Tibial artery (tissue), 4 donors: ENCODE data around the gene PGLYRP2.
"Not testable (repeated sequence)": the region's sequence is repeated elsewhere in the genome, so short reads cannot be mapped to it uniquely, and the experiment has no call there.

ENCODE experiments used
- DNase-seq, 2 donors: peaks; one replicate each; pipeline ENCODE4 v3.0.0-alpha.2; 2019
- H3K27ac ChIP-seq, 2 donors: fragments of 200-600 bp; sonication (generic) in 1 of 2; 1 replicate in 1 of 2; 2 replicates in 1 of 2; pipeline ENCODE4 v1.5.1; 2018 to 2019; ENCODE audit warnings: mild to moderate bottlenecking in 1 of 2
- H3K27me3 ChIP-seq, 2 donors: fragments of 200-600 bp; sonication (generic) in 1 of 2; one replicate each; pipeline versions ENCODE4 v1.5.1 to v1.6.0; 2016 to 2019
- H3K36me3 ChIP-seq, 3 donors: fragments of 200-600 bp; sonication (generic) in 2 of 3; one replicate each; pipeline ENCODE4 v1.5.1; 2016 to 2019; ENCODE audit warnings: mild to moderate bottlenecking in 2 of 3
- H3K4me1 ChIP-seq, 4 donors: fragments of 200-600 bp; sonication (generic) in 2 of 4; 1 replicate in 3 of 4; 2 replicates in 1 of 4; pipeline ENCODE4 v1.5.1; 2016 to 2019
- H3K4me3 ChIP-seq, 2 donors: fragments of 200-600 bp; sonication (generic) in 1 of 2; 1 replicate in 1 of 2; 2 replicates in 1 of 2; pipeline ENCODE4 v1.5.1; 2018 to 2019; ENCODE audit warnings: mild to moderate bottlenecking in 2 of 2
- H3K9me3 ChIP-seq, 3 donors: fragments of 200-600 bp; sonication (generic) in 1 of 3; one replicate each; pipeline ENCODE4 v1.5.1; 2016 to 2019
- intact Hi-C: fragments of 100-400 bp; cut with DNase I; formaldehyde crosslinking; loops from one replicate; pipeline ENCODE4 v1.15.0; 2023; ENCODE audit warnings: low total_unique reads
- TF ChIP-seq, protein P1 (sequence below), 2 experiments: fragments of 200-600 bp in 1 of 2; fragments of 450-650 bp in 1 of 2; IDR thresholded peaks; one replicate each; pipeline ENCODE4 v1.5.1; 2017 to 2019; ENCODE audit warnings: antibody characterized with exemption in 2 of 2, mild to moderate bottlenecking in 1 of 2, moderate library complexity in 1 of 2

PGLYRP2 gene

DNA sequence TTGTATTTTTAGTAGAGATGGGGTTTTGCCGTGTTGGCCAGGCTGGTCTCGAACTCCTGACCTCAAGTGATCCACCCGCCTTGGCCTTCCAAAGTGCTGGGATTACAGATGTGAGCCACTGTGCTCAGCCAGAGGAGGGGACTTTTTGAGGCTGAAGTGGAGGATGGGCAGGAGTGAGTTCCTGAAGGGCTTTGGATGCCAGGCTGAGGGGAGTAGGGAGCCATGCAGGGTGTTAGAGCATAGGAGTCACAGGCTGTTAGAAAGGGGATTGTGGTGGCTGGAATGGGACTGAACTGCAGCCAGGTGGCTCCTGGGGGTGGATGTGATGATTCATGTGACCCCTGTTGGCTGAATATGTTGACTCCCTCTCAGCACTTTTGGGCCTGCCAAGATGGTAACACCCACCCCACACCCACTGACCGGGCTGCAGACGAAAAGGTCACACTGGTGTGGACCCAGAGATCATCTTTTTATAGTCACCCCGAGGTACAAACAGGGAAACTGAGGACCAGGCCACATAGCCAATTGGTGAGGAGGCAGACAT, 40.2 kb upstream of the PGLYRP2 start:
- no peak for DNase-seq
- H3K36me3 ChIP-seq: no peaks in the 10 kb centered on the region
- no peak overlapping the region for H3K27ac ChIP-seq
- intact Hi-C loops: no loop called here
- H3K9me3 ChIP-seq: peaks cover 0 to 13% (median 5%) of the 10 kb centered on the region in 3 donors
- TF ChIP-seq, protein P1, sequence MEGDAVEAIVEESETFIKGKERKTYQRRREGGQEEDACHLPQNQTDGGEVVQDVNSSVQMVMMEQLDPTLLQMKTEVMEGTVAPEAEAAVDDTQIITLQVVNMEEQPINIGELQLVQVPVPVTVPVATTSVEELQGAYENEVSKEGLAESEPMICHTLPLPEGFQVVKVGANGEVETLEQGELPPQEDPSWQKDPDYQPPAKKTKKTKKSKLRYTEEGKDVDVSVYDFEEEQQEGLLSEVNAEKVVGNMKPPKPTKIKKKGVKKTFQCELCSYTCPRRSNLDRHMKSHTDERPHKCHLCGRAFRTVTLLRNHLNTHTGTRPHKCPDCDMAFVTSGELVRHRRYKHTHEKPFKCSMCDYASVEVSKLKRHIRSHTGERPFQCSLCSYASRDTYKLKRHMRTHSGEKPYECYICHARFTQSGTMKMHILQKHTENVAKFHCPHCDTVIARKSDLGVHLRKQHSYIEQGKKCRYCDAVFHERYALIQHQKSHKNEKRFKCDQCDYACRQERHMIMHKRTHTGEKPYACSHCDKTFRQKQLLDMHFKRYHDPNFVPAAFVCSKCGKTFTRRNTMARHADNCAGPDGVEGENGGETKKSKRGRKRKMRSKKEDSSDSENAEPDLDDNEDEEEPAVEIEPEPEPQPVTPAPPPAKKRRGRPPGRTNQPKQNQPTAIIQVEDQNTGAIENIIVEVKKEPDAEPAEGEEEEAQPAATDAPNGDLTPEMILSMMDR (IDR thresholded peaks at IDR 0.05): no peak
- peaks cover 0 to 25% of the 10 kb centered on the region in 2 donors for H3K27me3 ChIP-seq
- H3K4me3 ChIP-seq: no peak overlapping the region
- H3K4me1 ChIP-seq: no peaks in the 10 kb centered on the region

DNA sequence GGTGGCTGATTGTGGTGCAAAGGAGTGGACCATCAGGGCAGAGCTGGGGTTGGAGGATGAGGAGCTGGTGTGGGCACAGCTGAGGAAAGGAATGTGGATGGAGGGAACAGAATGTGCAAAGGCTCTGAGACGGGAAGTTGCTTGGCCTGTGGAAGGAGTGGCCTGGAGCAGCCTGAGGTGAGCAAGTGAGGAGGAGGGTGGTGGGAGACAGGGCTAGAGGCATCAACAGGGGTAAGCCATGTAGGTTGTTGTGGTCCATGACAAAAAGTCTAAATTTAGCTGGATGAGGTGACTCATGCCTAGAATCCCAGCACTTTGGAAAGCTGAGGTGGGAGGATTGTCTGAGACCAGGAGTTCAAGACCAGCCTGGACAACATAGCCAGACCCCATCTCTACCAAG, 38.5 kb upstream of the PGLYRP2 start:
- Histone ChIP-seq H3K36me3 (no peaks in the 10 kb centered on the region), H3K27me3 (peaks cover 0 to 24% of the 10 kb centered on the region in 2 donors), H3K27ac (no peak overlapping the region), H3K9me3 (peaks cover 0 to 13% (median 5%) of the 10 kb centered on the region in 3 donors), H3K4me1 (no peaks in the 10 kb centered on the region), H3K4me3 (no peak overlapping the region)
- no peak for DNase-seq
- intact Hi-C loops: no loop called here
- TF ChIP-seq, protein P1 (IDR thresholded peaks at IDR 0.05): no peak

DNA sequence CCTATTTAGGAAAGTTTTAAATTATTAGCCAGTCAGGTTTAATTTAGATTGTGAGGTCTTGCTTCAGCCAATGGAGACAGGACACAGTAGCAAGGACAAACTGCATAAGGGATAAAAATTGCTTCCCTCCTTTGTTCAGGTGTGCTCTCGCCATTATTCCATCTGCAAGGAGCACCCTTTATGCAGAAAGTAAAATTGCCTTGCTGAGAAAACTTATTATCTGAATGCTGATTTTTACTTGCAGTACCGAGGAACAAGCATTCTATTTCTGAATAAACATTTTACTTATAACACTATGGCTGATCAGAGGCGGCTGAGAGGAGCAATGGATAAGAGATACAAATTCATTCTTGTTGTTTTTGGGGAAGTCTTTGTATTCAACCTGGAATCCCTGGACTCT, 37.1 kb upstream of the PGLYRP2 start:
- Histone ChIP-seq H3K9me3 (peaks cover 0 to 13% (median 5%) of the 10 kb centered on the region in 3 donors), H3K4me3 (no peak overlapping the region), H3K27ac (no peak overlapping the region), H3K4me1 (no peaks in the 10 kb centered on the region), H3K27me3 (peaks cover 0 to 23% of the 10 kb centered on the region in 2 donors), H3K36me3 (no peaks in the 10 kb centered on the region)
- intact Hi-C loops: no loop called here
- DNase-seq: no peak
- TF ChIP-seq, protein P1 (IDR thresholded peaks at IDR 0.05): no peak

DNA sequence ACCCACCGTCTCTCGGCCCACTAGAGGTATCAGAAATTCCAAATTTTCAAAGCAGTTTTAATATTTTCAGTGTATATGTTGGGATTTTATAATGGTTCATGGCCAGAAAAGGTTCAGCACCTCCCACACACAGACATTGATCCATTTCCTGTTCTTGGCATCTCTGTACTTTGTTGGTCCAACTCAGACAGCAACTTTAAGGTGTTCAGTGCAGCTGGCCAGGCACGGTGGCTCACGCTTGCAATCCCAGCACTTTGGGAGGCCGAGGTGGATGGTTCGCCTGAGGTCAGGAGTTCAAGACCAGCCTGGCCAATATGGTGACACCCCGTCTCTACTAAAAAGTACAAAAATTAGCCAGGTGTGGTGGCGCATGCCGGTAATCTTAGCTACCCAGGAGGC, 35.9 kb upstream of the PGLYRP2 start:
- intact Hi-C loops, H3K36me3 ChIP-seq, H3K4me3 ChIP-seq, DNase-seq, H3K27ac ChIP-seq, H3K4me1 ChIP-seq: not testable (repeated sequence)
- Histone ChIP-seq H3K9me3 (peaks cover 0 to 13% (median 5%) of the 10 kb centered on the region in 3 donors), H3K27me3 (peaks cover 0 to 34% of the 10 kb centered on the region in 2 donors)

DNA sequence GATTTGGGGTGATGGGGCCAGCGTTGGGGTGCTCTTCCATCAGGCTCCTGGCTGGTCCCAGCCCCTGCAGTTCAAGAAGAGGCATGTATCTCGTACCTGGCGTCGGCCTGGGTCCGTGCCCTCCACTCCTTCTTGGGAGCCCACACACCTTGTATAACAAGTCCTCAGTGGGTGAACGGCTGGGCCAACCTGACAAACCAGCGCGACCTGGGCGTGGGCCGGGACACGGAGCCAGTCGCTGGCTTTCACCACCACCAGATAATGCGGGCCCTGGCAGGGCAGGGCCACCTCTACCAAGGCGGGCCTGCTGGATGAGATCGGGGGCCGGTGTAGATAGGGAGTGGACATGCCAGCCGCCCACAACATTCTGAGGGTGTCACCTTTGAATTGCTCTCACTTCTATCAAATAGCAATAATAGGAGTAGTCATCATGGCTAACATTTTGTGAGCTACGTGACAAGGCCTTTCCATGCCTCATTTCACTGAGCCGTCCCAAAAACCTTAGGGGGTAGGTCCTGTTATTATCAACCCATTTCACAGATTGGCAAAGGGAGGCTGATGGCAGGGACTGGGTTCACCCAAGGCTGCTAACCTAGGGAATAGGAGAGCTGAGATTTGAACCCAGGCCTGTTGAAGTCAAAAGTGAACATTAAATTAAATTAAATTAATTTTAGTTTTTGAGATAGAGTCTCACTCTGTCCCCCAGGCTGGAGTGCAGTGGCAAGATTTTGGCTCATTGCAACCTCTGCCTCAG, 32.5 kb upstream of the PGLYRP2 start:
- H3K36me3 ChIP-seq: no peaks in the 10 kb centered on the region
- intact Hi-C loops: no loop called here
- DNase-seq: no peak
- H3K4me3 ChIP-seq: no peak overlapping the region
- peaks cover 0 to 6% (median 3%) of the 10 kb centered on the region in 3 donors for H3K9me3 ChIP-seq
- peaks cover 0 to 12% (median 6%) of the 10 kb centered on the region in 4 donors for H3K4me1 ChIP-seq
- peaks cover 0 to 48% of the 10 kb centered on the region in 2 donors for H3K27me3 ChIP-seq
- no peak overlapping the region for H3K27ac ChIP-seq
- TF ChIP-seq, protein P1 (IDR thresholded peaks at IDR 0.05): no peak

DNA sequence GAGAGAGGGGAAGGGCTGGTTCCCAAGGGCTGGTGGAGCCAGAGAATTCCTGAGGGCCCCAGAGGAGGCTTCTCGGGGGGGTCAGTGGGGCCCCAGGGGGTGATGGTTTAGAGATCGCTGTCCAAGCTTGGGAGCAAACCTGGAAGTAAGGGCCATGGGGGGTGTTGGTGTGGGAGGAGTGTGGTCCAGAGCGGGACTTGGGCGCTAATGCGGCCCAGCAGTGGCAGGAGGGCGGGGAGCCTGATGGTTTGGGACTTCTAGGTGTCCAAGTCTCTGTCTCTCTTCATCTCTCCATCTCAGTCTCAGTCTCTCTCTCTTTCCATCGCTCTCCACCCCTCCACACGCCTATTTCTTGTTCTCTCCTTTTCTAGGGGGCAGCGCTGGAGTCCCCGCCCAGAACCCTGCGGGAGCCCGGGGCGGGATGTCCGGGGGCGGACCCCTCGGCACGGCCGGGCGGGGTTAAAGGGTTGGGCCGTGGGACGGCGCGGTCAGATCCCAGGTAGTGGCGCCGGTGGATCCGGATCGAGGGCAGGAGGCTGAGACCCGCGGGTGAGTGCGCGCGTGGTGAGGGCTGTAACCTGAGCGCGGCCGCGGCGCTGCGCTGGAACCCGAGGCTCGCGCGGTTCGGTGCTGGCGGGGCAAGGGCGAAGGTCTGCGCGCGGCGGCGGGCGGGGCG, 28.9 kb upstream of the PGLYRP2 start, which contains the start of gene CYP4F22:
Gene CYP4F22 (plus strand): TSS at position 491 of the 676 bp plus-strand sequence. CDS start 16,812 bp downstream, outside the sequence.
- no peaks in the 10 kb centered on the region for H3K36me3 ChIP-seq
- H3K27ac ChIP-seq: no peak within 1 kb of the TSS
- TF ChIP-seq, protein P1 (IDR thresholded peaks at IDR 0.05): no peak
- no peak for DNase-seq
- peaks cover 0 to 12% (median 6%) of the 10 kb centered on the region in 4 donors for H3K4me1 ChIP-seq
- no peaks in the 10 kb centered on the region for H3K9me3 ChIP-seq
- peaks cover 0 to 78% of the 10 kb centered on the region in 2 donors for H3K27me3 ChIP-seq
- intact Hi-C loops: no loop called here
- H3K4me3 ChIP-seq: peak within 1 kb of the TSS in 1 of 2 donors; percentile 28
